H1 (cell line): Measurements from ENCODE around the gene DLG4. TPM values are rescaled to one million over a fixed set of nuclear protein-coding genes. Genes with fewer than 3 reads are reported as not detected.
A peak's percentile ranks its signal among the peaks of the same experiment; 100 is the strongest.

Experiments used
- CTCF ChIA-PET: fragments of 300-600 bp; sonication (Branson Sonifier 250); formaldehyde crosslinking; loops from one replicate; lab custom pipeline; 2021; ENCODE audit not compliant: partially characterized antibody; lab: Charles Lee
- POLR2A ChIA-PET: fragments of 300-600 bp; sonication (Branson Sonifier 250); formaldehyde crosslinking; loops from one replicate; lab custom pipeline; 2021; ENCODE audit warnings: inconsistent platforms; ENCODE audit not compliant: partially characterized antibody; lab: Charles Lee
- DNase-seq, 2 experiments: peaks; one replicate each; pipeline versions ENCODE4 v3.0.0 to v3.0.0-alpha.2; 2010 to 2022; ENCODE audit warnings: low spot score in 2 of 2, low read depth in 1 of 2, mixed read lengths in 1 of 2
- FAIRE-seq: peaks from 2 replicates; lab custom pipeline; 2011; peaks lifted over from hg19 to GRCh38; lab: Jason Lieb, UNC
- H2AFZ ChIP-seq: 2 replicates; pipeline ENCODE4 v1.8.1; 2012; ENCODE audit warnings: low read length, inconsistent platforms
- H2AK5ac ChIP-seq: 2 replicates; pipeline ENCODE4 v1.6.1; 2013; ENCODE audit warnings: low read depth, low read length
- H2BK120ac ChIP-seq: replicated peaks from 2 replicates; pipeline ENCODE3; 2013; ENCODE audit warnings: low read depth, low read length, inconsistent platforms
- H2BK12ac ChIP-seq: 2 replicates; pipeline ENCODE4 v1.6.1; 2013; ENCODE audit warnings: low read depth, low read length
- H2BK15ac ChIP-seq: 2 replicates; pipeline ENCODE4 v1.6.1; 2013; ENCODE audit warnings: low read length
- H2BK20ac ChIP-seq: 2 replicates; pipeline ENCODE4 v1.6.1; 2013; ENCODE audit warnings: low read length
- H2BK5ac ChIP-seq: 2 replicates; pipeline ENCODE4 v1.6.1; 2013; ENCODE audit warnings: low read depth, low read length
- H3K14ac ChIP-seq: 2 replicates; pipeline ENCODE4 v1.6.1; 2013; ENCODE audit warnings: inconsistent platforms; ENCODE audit not compliant: insufficient read length
- H3K18ac ChIP-seq: 2 replicates; pipeline ENCODE4 v1.6.1; 2013; ENCODE audit warnings: low read length; ENCODE audit errors: extremely low read depth
- H3K23ac ChIP-seq: 2 replicates; pipeline ENCODE4 v1.6.1; 2013; ENCODE audit warnings: inconsistent platforms; ENCODE audit not compliant: insufficient read length
- H3K23me2 ChIP-seq: 2 replicates; pipeline ENCODE4 v1.6.1; 2013; ENCODE audit warnings: low read depth, low read length
- H3K27ac ChIP-seq: 2 replicates; pipeline ENCODE4 v1.6.1; 2011; ENCODE audit warnings: low read depth, low read length, inconsistent platforms
- H3K27me3 ChIP-seq, 4 experiments: replicated peaks in 1 of 4; 1 replicate in 1 of 4; 2 replicates in 3 of 4; pipeline versions ENCODE4 v1.6.1 to v1.8.1; 2011 to 2013; ENCODE audit warnings: low read length in 3 of 4, mild to moderate bottlenecking in 3 of 4, inconsistent platforms in 2 of 4, mixed read lengths in 2 of 4, moderate library complexity in 1 of 4; ENCODE audit not compliant: control insufficient read depth in 3 of 4, insufficient read depth in 3 of 4; ENCODE audit errors: extremely low read depth in 1 of 4
- H3K36me3 ChIP-seq, 4 experiments: 2 replicates each; pipeline versions ENCODE4 v1.6.1 to v1.8.1; 2011 to 2013; ENCODE audit warnings: mild to moderate bottlenecking in 4 of 4, low read length in 3 of 4, moderate library complexity in 2 of 4, control low read depth in 1 of 4, inconsistent platforms in 1 of 4; ENCODE audit not compliant: insufficient read depth in 4 of 4, control insufficient read depth in 2 of 4
- H3K4ac ChIP-seq: replicated peaks from 2 replicates; pipeline ENCODE3; 2013; ENCODE audit warnings: low read length, low read depth, mixed read lengths, inconsistent platforms; ENCODE audit not compliant: insufficient read length
- H3K4me1 ChIP-seq, 4 experiments: replicated peaks in 1 of 4; 1 replicate in 1 of 4; 2 replicates in 3 of 4; pipeline versions ENCODE4 v1.6.1 to v1.8.1; 2011 to 2013; ENCODE audit warnings: low read length in 3 of 4, inconsistent platforms in 2 of 4, mixed read lengths in 1 of 4; ENCODE audit not compliant: insufficient read depth in 4 of 4, control insufficient read depth in 3 of 4
- H3K4me2 ChIP-seq, 2 experiments: 2 replicates each; pipeline versions ENCODE4 v1.6.1 to v1.8.1; 2011 to 2013; ENCODE audit warnings: low read depth in 2 of 2, low read length in 2 of 2, control low read depth in 1 of 2, inconsistent platforms in 1 of 2, mild to moderate bottlenecking in 1 of 2; ENCODE audit not compliant: insufficient read depth in 1 of 2
- H3K4me3 ChIP-seq, 4 experiments: fragments of 200-600, 300-600 bp in 1 of 4; sonication (generic), shearing (Covaris generic), sonication (Bioruptor Twin) in 1 of 4; 2 replicates each; pipeline versions ENCODE4 v1.5.1 to v1.8.1; 2011 to 2016; ENCODE audit warnings: low read length in 4 of 4, low read depth in 3 of 4, control low read depth in 2 of 4, inconsistent platforms in 2 of 4, mild to moderate bottlenecking in 2 of 4, mixed read lengths in 1 of 4, moderate library complexity in 1 of 4; ENCODE audit not compliant: insufficient read depth in 2 of 4; ENCODE audit errors: extremely low read depth in 1 of 4
- H3K56ac ChIP-seq: replicated peaks from 2 replicates; pipeline ENCODE3; 2013; ENCODE audit warnings: low read depth, mild to moderate bottlenecking, mixed read lengths, low read length, inconsistent platforms; ENCODE audit not compliant: insufficient read length
- H3K79me1 ChIP-seq: 2 replicates; pipeline ENCODE4 v1.6.1; 2013; ENCODE audit warnings: low read depth, low read length, control low read depth
- H3K79me2 ChIP-seq, 2 experiments: 2 replicates each; pipeline versions ENCODE4 v1.6.1 to v1.8.1; 2012 to 2013; ENCODE audit warnings: low read length in 2 of 2, mild to moderate bottlenecking in 2 of 2, inconsistent platforms in 1 of 2; ENCODE audit not compliant: insufficient read depth in 2 of 2, control insufficient read depth in 1 of 2
- H3K9ac ChIP-seq, 4 experiments: replicated peaks in 1 of 4; 1 replicate in 1 of 4; 2 replicates in 3 of 4; pipeline versions ENCODE4 v1.6.1 to v1.8.1; 2011 to 2013; ENCODE audit warnings: low read depth in 3 of 4, low read length in 3 of 4, control low read depth in 2 of 4, mild to moderate bottlenecking in 2 of 4, moderate library complexity in 2 of 4, inconsistent platforms in 1 of 4; ENCODE audit errors: extremely low read depth in 1 of 4
- H3K9me3 ChIP-seq, 2 experiments: 2 replicates each; pipeline versions ENCODE4 v1.6.1 to v1.8.1; 2012 to 2013; ENCODE audit warnings: mild to moderate bottlenecking in 2 of 2, moderate library complexity in 2 of 2, control low read depth in 1 of 2, inconsistent platforms in 1 of 2, low read depth in 1 of 2, low read length in 1 of 2, mixed read lengths in 1 of 2; ENCODE audit not compliant: insufficient read depth in 2 of 2
- H4K20me1 ChIP-seq, 2 experiments: replicated peaks in 1 of 2; 2 replicates each; pipeline versions ENCODE3 to v1.8.1; 2011 to 2013; ENCODE audit warnings: inconsistent platforms in 2 of 2, low read length in 2 of 2, mild to moderate bottlenecking in 1 of 2; ENCODE audit not compliant: insufficient read depth in 2 of 2, control insufficient read depth in 1 of 2
- H4K5ac ChIP-seq: 2 replicates; pipeline ENCODE4 v1.6.1; 2013; ENCODE audit warnings: low read length, low read depth, mixed read lengths, inconsistent platforms; ENCODE audit not compliant: insufficient read length
- H4K8ac ChIP-seq: 2 replicates; pipeline ENCODE4 v1.8.0; 2013; ENCODE audit warnings: mild to moderate bottlenecking, moderate library complexity, low read length, inconsistent platforms; ENCODE audit not compliant: insufficient read depth; ENCODE audit errors: extremely low read depth
- H4K91ac ChIP-seq: replicated peaks from 2 replicates; pipeline ENCODE3; 2013; ENCODE audit warnings: low read length, mixed read lengths, inconsistent platforms; ENCODE audit not compliant: insufficient read length
- ASH2L ChIP-seq: fragments of 200-600, 300-600 bp; sonication (generic); IDR thresholded peaks from one replicate; pipeline ENCODE4 v1.7.1; 2017; ENCODE audit warnings: low read length
- BRCA1 ChIP-seq: IDR thresholded peaks from 2 replicates; pipeline ENCODE4 v1.6.1; 2012; ENCODE audit warnings: low read depth, low read length, improper control_type of control experiment
- FOSL1 ChIP-seq: IDR thresholded peaks from 2 replicates; pipeline ENCODE4 v1.6.1; 2011; ENCODE audit warnings: mild to moderate bottlenecking, low read depth, low read length, moderate library complexity; ENCODE audit not compliant: insufficient read depth
- GTF2F1 ChIP-seq: IDR thresholded peaks from 2 replicates; pipeline ENCODE4 v1.6.1; 2012; ENCODE audit warnings: low read depth, low read length, improper control_type of control experiment, borderline replicate concordance
- HDAC6 ChIP-seq: IDR thresholded peaks from one replicate; pipeline ENCODE4 v1.7.1; 2012; ENCODE audit warnings: low read depth, mild to moderate bottlenecking, inconsistent platforms, low read length, moderate library complexity
- KDM4A ChIP-seq: IDR thresholded peaks from one replicate; pipeline ENCODE4 v1.7.1; 2012; ENCODE audit warnings: low read depth, mild to moderate bottlenecking, moderate library complexity, low read length, inconsistent platforms; ENCODE audit not compliant: severe bottlenecking
- KDM5A ChIP-seq: fragments of 200-600 bp; IDR thresholded peaks from 2 replicates; pipeline ENCODE4 v1.7.1; 2012; ENCODE audit warnings: mild to moderate bottlenecking, low read length, inconsistent platforms, mixed read lengths
- POU5F1 ChIP-seq: IDR thresholded peaks from 2 replicates; pipeline ENCODE4 v1.6.1; 2011; ENCODE audit warnings: low read depth, mild to moderate bottlenecking, low read length, moderate library complexity
- SP1 ChIP-seq: IDR thresholded peaks from 2 replicates; pipeline ENCODE4 v1.6.1; 2011; ENCODE audit warnings: low read depth, low read length
- SP4 ChIP-seq: IDR thresholded peaks from 2 replicates; pipeline ENCODE4 v1.6.1; 2012; ENCODE audit warnings: low read length, inconsistent platforms
- YY1 ChIP-seq: IDR thresholded peaks from 2 replicates; pipeline ENCODE4 v1.6.1; 2011; ENCODE audit warnings: low read depth, mild to moderate bottlenecking, low read length
- WGBS, 2 experiments: shearing (Covaris generic) in 1 of 2; methylation state at CpG; one replicate each; pipeline versions ENCODE4 v1.1.6 to v1.1.7; 2013 to 2015; ENCODE audit warnings: low lambda C conversion rate in 2 of 2, mixed read lengths in 2 of 2, inconsistent platforms in 1 of 2, low coverage in 1 of 2, missing lambda C conversion rate in 1 of 2; ENCODE audit not compliant: insufficient replicate concordance in 2 of 2, insufficient coverage in 1 of 2, insufficient read length in 1 of 2; ENCODE audit errors: extremely low coverage in 1 of 2, missing lambda C conversion rate in 1 of 2; 5-methylcytosine and 5-hydroxymethylcytosine counted together
- polyA plus RNA-seq, 7 experiments: library from polyadenylated mRNA; depleted of rRNA in 3 of 7; stranded (reverse) in 5 of 7; unstranded in 2 of 7; fragments of >200 nt in 5 of 7; fragments of 200-250 nt in 2 of 7; gene quantifications; 1 replicate in 5 of 7; 2 replicates in 1 of 7; 4 replicates in 1 of 7; pipeline versions ENCODE4 v1.2.1 to v1.2.3, GENCODE V29; 2011 to 2013; ENCODE audit warnings: missing spikeins in 2 of 7, mixed read lengths in 2 of 7
- total RNA-seq: library from RNA; stranded (reverse); fragmentation: NEBNext Ultra II Directional; extraction: Animal tissue kit (Norgen Biotek cat#: 25700); gene quantifications from 2 replicates; pipeline ENCODE4 v1.2.1, GENCODE V29; 2021
- TF ChIP-seq, protein P1 (sequence below), 3 experiments: IDR thresholded peaks; 1 replicate in 2 of 3; 2 replicates in 1 of 3; pipeline versions ENCODE4 v1.5.1 to v1.6.1; 2011; ENCODE audit warnings: low read length in 3 of 3, mild to moderate bottlenecking in 3 of 3, inconsistent platforms in 2 of 3, low read depth in 1 of 3, moderate library complexity in 1 of 3; ENCODE audit not compliant: insufficient read depth in 1 of 3; ENCODE audit errors: control extremely low read depth in 1 of 3

DLG4 gene
- total and polyA plus RNA-seq, 2 of the 8 experiments (the other 6 are each of a cell fraction or from before 2014, with no cell fraction given) = 18.9 to 45.9 TPM

DNA sequence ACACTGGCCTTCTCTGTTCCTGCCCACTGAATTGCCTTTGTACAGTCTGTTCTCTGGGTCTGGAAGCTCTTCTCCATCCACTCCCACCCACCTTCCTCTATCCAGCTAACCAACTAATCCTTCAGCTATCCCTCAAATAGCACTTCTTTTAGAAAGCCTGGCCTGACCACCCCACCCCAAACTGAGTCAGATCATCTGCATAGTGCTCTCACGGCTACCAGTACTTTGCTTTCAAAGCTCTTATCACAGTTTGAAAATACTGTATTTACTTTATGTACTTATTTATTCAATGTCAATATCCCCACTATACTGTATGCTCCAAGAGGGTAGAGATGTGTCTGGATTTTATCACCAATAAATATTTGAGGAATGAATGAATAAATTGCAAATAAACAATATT is 47.1 kb upstream of the DLG4 start:
- Histone ChIP-seq H2AFZ (no peak overlapping the region), H2BK120ac (no peak overlapping the region), H3K79me1 (peaks cover under 1% of the 10 kb centered on the region; the same call in 1 of the 2 replicates), H3K4me1 (peaks cover 0 to 8% (median 4%) of the 10 kb centered on the region in 4 experiments; a peak in 4 of 7 replicates), H3K79me2 (peaks cover 0 to 1% of the 10 kb centered on the region in 2 experiments; a peak in 1 of 4 replicates), H3K23me2 (peaks cover 3% of the 10 kb centered on the region), H4K91ac (peak overlapping the region; percentile 35), H3K36me3 (no peaks in the 10 kb centered on the region), H2BK20ac (no peak overlapping the region), H2BK12ac (0 out of 2 replicates have a peak overlapping the region, but pooled peaks have one; percentile 60), H3K4me3 (no peak overlapping the region), H3K9ac (no peak overlapping the region), H4K5ac (no peak overlapping the region), H3K9me3 (no peaks in the 10 kb centered on the region), H3K56ac (no peak overlapping the region), H3K27me3 (no peaks in the 10 kb centered on the region), H3K18ac (0 out of 2 replicates have a peak overlapping the region, but pooled peaks have one; percentile 28), H4K20me1 (peaks cover 0 to under 1% of the 10 kb centered on the region in 2 experiments), H3K4me2 (no peak overlapping the region; a peak in 1 of 4 replicates), H3K14ac (no peak overlapping the region), H3K23ac (no peak overlapping the region), H2AK5ac (no peak overlapping the region), H3K4ac (no peak overlapping the region), H3K27ac (no peak overlapping the region), H2BK5ac (no peak overlapping the region; the same call in 1 of the 2 replicates), H4K8ac (no peak overlapping the region), H2BK15ac (no peak overlapping the region)
- FAIRE-seq (no peak), DNase-seq (no peak)
- ChIA-PET POLR2A (interaction anchor here (0.8 to 13.7 kb wide), 7 partner anchors 8 to 63 kb away, joined by 3 to 159 read pairs (median 6); partner anchors contain the start of genes ACADVL, DLG4, DVL2 and GABARAP), CTCF (interaction anchor here (0.6 to 2.8 kb wide), 8 partner anchors 14 to 1830 kb away, joined by 3 to 17 read pairs (median 4); partner anchors contain the start of gene SLC2A4)
- 92% methylated on average over 1 of the region's 1 CpG; no CpG with 5 or more reads in 1 of the 2 experiments for WGBS, 2 experiments
- TF ChIP-seq HDAC6 = no peak
- no peak for TF ChIP-seq SP1
- TF ChIP-seq, protein P1, sequence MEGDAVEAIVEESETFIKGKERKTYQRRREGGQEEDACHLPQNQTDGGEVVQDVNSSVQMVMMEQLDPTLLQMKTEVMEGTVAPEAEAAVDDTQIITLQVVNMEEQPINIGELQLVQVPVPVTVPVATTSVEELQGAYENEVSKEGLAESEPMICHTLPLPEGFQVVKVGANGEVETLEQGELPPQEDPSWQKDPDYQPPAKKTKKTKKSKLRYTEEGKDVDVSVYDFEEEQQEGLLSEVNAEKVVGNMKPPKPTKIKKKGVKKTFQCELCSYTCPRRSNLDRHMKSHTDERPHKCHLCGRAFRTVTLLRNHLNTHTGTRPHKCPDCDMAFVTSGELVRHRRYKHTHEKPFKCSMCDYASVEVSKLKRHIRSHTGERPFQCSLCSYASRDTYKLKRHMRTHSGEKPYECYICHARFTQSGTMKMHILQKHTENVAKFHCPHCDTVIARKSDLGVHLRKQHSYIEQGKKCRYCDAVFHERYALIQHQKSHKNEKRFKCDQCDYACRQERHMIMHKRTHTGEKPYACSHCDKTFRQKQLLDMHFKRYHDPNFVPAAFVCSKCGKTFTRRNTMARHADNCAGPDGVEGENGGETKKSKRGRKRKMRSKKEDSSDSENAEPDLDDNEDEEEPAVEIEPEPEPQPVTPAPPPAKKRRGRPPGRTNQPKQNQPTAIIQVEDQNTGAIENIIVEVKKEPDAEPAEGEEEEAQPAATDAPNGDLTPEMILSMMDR (IDR thresholded peaks at IDR 0.05; ENCODE audit: control extremely low read depth in 1 of 3, insufficient read depth in 1 of 3, low read depth in 1 of 3, low read length in 3 of 3) = no peak
- TF ChIP-seq FOSL1 = no peak
- TF ChIP-seq KDM4A = no peak
- no peak for TF ChIP-seq ASH2L
- TF ChIP-seq GTF2F1 = no peak
- no peak for TF ChIP-seq POU5F1
- TF ChIP-seq BRCA1 = no peak
- no peak for TF ChIP-seq YY1
- TF ChIP-seq KDM5A = no peak
- TF ChIP-seq SP4 = no peak
